HG03095 (cell line): ENCODE results near the gene IL1RAPL1.
A peak's percentile ranks its signal among the peaks of the same experiment; 100 is the strongest.

Experiments
- ATAC-seq: cut with Tn5 transposase; IDR thresholded peaks from one replicate; pipeline ENCODE4 v1.9.1; 2021; ENCODE audit warnings: moderate library complexity; ENCODE audit not compliant: unreplicated experiment

Gene IL1RAPL1

DNA sequence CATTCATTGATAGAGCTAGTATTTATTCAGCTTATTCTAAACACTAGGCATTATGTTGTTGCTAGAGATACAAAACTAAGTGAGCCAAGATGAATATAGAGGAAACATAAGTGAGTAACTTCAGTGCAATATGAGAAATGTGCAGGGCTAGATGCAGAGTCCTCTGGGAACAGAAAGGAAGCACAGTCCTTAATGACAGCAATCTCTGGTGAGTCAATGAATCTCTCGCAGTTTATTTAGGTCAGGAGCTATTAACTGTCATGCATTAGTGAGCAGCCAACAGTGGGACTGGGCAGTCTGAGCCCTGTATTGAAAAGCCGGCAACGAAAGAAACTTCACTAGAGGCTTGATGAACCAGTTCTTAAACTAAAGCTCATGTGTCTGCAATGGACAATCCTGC is 1030.0 kb downstream of the IL1RAPL1 start:
- ATAC-seq: no peak

DNA sequence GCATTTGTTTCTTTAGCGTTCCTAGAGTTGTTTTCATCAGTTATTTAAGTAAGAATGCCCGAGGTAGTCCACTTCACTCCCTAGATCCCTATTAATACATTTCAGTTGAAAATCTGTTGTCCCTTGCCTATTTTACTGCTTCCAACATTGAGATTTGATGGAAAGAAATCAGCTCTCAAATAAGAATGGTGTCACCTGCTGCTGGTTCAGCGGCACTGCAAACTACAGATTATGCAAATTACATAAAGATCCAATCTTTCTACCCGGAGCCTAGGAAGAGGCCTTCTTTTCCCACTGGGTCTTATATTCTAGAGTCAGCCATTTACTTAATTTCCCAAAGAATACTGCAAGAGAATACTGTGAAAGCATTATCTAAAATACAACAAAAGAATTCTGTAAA is 1030.5 kb downstream of the IL1RAPL1 start:
- no peak for ATAC-seq

DNA sequence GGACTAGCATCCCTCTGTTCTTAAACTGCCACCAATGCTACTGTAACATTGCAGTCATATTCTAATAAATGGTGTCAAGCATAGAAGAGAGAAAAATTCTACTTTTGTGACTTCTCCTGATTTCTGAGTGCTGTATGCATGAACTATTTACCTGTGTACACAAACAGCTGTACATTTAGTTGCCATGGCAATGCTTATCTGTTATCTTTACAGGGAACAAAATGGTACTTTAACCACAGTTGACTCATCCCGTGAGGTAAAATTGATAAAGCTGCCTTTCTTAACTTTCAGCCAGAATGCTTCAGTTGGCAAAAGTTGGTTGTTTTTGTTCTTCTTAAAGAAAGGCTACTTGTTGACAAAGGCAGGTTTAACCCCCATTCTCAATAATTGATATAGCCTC is 1040.6 kb downstream of the IL1RAPL1 start:
- ATAC-seq: no peak

DNA sequence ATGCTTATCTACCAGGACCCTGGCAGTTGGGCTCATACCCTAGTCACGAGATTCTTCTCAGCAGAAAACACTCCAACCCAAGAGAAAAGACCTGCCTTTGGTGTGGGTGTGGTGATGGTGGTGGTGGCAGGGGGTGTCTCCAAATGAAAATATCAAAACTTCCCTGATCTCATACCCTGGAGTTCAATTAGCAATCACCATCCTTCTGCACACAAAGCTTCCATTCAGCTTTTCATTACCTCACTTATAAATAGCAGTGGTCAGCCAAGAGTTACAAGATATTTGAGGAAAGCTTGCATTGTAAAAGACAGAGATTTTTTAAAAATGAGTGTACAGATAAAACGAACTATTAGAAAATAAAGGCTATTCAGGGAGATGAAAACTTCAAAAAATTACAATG is 1047.3 kb downstream of the IL1RAPL1 start:
- no peak for ATAC-seq

DNA sequence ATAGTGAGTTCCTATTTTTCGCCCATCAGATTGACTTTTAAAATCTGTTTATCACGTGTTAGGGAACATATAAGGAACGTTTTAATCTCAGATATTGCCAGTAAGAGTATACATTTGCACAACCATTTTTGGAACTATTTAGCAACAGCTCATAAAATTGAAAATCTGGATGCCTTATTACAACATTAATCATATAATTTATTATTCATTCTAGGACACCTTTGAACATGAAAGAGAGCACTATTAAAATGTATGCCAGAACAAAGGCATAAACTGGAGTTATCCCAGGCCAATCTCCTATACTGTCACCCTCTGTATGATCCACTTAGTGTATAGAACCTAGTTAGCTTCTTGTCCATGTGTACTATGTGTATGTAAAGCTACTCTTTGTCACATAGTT is 1049.1 kb downstream of the IL1RAPL1 start:
- ATAC-seq: no peak

DNA sequence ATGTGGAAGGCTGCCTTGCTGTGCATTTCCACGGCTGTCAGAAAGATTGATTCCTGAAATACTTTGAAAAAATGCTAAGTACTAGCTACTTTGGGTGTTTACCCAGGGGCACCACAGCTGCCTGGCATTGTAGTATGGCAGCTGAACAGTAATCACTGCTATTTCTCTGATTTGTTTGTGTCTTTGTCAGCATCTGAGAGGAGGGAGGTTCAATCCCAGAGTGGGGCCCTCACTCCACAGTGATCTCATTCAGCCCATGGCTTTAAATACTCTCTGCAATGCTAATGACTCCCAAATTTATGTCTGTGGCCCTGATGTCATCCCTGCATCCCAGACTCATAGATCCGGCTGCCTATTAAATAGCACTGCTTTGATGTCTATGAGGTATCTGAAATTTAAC is 1052.9 kb downstream of the IL1RAPL1 start:
- no peak for ATAC-seq

DNA sequence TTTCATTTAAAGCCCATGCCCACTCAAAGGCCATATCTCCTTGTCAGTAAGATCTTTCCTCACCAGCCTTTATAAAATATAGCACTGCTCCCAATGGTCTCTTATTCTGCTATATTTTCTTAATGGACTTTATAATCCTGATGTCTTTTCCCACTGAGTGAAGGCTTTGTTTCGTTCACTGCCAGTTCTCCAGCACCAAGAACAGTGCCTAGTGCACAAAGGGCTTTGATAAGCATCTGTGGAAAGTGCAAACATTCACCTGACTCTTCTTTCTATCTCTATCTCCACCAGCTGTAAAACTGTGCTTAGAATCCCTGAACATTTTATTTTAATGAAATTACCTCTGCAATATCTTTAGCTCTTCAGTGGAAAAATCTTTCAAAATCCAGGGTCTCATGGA is 1054.2 kb downstream of the IL1RAPL1 start:
- no peak for ATAC-seq

DNA sequence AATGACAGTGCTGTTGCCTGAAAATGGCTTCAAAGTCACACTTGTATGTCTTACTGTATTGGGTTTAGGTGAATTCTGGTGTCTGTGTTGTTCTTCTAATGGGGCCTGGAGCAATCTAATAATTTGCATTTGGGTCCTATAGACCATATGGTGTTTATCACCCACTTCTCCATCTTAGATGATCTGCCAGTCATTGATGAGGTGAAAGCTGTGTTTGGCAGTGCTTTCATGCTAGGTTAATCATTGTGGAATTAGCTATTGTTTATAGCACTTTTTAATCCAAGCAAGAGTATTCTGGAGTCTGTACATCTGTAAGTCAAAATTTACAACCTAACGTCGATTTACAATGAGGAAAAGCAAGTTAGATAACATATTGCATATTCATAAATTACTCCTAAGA is 1055.9 kb downstream of the IL1RAPL1 start:
- ATAC-seq: no peak

DNA sequence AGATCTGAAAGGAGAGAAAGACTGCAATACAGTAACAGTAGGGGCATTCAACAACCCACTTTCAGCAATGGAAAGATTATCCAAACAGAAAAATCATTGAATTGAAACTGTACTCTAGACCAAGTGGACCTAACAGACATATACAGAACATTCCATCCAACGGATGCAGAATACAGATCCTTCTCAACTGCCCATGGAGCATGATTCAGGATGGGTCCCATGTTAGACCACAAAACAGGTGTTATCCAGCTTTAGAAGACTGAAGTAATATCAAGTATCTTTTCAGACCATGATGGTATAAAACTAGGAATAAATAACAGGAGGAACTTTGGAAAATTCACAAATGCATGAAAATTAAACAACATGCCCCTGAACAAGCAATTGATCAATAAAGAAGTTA is 1060.9 kb downstream of the IL1RAPL1 start:
- ATAC-seq: no peak

DNA sequence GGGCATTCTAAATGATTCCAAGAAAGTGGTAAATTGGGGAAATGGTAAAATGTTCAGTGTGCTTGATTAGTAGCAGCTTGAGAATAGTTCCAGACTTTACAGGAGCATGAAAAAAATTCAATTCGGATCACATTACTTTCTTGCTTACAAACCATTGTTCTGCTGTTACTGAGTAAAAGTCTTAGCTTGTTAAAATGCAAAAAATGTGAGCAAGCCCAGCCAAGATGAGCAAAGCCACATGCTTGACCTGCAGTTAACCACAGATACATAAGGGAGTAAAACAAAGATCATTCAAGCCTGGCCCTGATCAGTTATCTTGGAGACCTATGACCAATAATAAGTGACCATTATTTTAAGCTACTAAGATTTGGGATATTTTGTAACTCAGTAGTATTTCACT is 1065.2 kb downstream of the IL1RAPL1 start:
- no peak for ATAC-seq

DNA sequence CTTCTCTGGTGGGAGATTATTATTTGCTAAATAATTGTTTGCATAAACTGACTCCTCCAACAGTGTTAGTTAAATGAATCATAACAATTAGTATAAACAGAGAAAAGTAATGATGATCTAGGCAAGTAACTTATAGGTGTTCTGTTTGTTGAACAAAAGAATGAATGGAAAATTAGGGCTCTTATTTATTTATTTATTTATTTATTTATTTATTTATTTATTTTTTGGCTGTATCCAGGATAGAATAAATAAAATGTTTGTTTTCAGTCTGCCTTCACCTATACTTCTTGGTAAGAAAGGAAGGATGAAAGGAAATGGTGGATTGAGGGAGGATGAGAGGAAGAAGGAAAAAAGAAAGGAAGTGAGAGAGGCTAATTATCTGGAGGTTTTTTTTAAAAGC is 1066.5 kb downstream of the IL1RAPL1 start:
- ATAC-seq: no peak

DNA sequence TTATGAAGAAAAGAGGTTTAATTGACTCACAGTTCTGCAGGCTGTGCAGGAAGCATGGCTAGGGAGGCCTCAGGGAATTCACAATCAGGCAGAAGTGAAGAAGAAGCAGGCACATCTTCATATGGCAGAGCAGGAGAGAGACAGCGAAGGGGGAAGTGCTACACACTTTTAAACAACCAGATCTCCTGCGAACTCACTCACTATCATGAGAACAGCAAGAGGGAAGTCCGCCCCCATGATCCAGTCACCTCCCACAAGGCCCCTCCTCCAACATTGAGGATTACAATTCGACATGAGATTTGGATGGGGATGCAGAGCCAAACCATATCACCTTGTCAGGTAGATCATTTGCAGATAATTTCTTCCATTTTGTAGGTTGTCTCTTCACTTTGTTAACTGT is 1072.7 kb downstream of the IL1RAPL1 start:
- no peak for ATAC-seq

DNA sequence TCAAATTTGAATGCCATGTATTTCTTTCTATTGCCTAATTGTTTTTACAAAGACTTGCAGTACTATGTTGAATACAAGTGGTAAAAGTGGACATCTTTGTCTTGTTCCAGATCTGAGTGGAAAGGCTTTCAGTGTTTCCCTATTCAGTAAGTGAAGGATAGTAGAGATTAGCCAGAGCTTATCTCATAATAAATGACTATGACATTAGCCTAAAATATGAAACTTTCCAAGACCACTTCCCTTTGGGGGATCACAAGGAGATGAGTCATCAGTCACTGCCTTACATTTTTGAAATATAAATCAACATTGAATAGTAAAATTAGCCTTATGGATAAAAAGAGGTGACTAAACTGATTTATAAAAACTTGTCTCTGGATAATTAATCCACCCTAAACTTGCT is 1074.0 kb downstream of the IL1RAPL1 start:
- no peak for ATAC-seq

DNA sequence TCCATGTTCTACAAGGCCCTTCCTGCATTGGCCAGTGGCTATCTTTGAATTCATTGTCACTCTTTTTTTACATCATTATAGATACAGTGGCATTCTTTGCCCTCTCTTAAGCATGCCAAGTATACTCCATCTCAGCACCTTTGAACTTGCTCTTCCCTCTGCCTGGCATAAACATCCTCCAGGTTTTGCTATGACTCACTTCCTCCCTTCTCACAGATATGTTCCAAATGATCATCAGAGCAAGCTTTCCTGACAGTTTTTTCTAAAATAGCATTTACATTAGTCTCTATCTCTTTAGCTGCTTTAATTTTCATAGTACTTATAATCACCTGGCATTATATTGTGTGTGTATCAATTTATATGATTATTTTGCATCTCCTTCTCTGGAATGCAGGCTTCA is 1074.9 kb downstream of the IL1RAPL1 start:
- no peak for ATAC-seq

DNA sequence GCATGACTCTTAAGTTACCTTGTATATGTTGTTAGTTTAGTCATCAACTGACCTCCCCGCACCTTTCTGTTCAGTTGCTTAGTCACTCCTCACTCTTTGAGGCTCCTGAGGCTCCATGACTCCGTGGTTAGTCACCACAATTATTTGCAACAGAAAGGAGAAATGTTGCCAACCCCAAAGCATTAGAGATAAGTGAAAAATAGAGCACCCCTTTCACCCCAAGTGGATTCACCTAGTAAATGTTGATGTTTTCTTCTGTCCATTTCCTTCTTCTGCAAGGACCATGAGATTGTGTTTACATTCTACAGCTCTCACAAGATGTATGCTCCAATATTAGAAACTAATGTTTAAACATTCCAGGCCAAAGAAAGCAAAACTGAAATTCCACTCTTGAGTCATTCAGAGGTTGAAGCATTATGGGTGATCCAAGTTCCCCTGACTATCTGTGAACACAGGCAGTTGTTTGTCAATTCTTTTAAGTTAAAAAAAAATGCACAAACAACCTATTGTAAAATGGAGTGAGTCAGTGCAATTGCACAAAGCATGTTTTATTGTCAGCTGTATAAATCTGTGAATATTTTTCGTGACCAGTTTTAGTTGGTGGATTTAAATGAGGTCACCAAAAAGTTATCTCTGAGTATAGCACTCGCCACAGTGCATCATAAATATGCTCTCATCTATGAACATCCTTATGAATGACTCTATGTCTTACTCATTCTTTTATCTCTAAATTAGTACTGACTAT is 1075.7 kb downstream of the IL1RAPL1 start:
- peak; percentile 53 for ATAC-seq

DNA sequence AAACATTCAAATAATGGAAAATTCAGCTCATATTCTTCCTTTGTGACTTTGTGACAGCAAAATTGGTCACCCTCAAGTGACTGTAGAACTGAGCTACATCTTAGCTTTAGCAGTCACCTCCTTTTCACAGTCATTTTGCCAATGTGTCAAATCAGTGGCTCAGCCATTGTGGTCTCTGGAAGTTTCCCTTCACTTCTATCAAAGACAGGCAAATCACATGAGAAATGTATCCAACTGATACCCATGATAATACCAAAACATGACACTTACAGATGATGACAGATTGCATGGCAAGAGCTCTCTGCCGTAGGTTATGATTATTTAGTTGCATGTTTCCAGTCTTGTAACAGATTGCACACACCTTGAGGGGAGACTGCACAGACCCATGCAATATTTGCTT is 1078.3 kb downstream of the IL1RAPL1 start:
- ATAC-seq: no peak

DNA sequence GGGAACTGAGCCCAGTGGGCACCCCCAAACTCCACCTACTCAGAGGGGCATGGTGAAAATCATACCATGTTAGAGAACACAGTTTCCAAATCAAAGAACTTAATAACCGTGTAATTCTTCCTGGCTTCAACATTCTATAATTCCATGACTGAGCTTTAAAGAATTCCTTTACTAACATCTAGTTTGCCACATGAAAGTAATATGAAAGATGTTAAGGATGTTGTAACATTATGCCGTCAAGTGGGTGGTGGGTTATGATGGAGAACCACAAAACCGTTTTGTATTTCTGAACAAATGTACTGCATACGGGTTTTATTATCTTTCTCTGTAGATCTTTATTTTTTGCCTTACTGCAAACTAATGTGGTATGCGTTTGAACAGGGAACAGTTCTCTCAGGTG is 1079.1 kb downstream of the IL1RAPL1 start:
- no peak for ATAC-seq

DNA sequence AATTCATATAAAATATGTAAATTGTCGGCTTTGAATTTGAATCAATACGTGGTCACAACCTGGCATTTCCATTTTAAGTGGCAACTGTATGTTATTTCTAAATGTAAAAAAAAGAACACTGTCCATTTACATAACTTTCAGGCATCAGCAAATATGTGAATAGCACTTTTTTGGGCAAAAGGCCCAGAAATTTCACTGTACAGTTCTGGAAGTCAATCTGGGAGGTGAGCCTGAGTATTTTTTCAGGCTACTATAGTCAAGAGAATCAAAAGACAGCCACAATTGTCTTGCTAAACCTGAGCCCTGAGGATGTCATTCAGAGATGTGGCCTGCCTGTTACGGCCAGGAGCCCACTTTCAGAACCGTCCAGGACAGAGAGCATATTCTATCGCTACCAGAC is 1084.2 kb downstream of the IL1RAPL1 start:
- ATAC-seq: no peak

DNA sequence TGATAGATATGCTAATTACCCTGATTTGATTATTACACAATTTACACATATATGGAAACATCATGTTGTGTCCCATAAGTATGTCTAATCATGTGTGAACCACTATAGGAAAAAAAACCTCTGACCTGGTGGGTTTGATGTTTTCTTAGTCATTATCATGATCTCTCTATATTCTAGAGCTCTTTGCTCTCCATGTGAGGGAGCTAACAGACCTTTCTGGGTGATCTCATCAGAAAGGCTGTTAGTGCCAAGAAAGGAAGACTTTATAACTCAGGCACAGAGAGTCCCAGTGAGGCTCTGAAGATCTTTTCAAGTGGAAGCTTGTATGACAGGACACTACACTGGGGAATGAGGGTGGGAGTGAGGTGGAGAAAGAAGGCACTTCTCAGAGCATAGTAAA is 1100.4 kb downstream of the IL1RAPL1 start:
- ATAC-seq: no peak

DNA sequence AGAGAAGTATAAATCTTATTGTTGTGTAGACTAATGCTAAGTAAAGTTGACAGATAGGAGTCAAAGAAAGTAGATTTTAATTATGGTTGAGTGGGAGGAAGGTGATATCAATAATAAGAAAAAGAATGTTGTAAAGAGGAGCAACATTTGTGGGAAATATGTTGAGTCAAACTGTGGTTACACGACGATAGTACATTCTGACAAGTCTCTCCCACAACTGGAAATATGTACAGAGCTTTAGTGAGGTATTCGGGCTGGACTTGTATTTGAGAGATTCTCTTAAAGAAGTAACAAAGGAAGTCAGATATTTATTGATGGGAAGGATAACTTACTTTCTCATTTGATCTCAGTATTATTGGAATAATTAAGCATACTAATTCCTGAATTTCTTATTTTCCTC is 1102.8 kb downstream of the IL1RAPL1 start:
- ATAC-seq: no peak

DNA sequence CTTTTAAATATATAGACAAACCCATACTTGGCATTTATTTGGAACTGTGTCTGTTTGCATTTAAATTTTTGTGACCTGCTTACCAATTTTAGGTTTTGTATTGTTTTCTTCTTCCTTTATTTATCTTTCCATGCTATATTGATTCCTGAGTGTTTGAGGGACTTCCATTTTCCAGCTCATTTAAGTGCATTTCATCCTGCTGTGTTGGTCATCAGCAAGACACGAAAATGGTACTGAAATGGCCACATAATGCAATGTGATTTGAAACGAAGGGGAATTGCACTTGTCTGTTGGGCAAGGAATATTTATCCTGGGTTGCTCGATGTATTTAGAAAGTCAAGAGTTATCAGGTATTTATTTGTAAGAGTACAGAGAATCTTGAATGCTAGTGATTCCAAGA is 1103.8 kb downstream of the IL1RAPL1 start:
- no peak for ATAC-seq

DNA sequence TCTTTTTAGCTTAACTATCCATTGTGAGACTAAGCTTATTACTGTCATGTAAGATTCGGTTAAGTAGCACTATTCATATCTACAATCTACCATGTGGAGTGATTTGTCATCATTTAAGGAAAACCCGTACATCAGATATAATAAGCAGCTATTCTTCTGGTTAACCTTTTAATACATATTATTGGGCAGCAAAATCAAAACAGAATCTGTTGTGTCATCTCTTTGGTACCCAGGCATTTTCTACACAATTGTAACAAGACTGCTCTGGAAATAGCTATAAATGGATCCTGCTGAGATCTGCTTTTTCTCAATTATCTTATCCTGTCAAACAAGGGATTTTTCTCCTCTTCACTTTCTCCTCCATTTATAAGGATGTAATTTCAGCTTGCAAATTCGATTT is 1106.7 kb downstream of the IL1RAPL1 start:
- no peak for ATAC-seq

DNA sequence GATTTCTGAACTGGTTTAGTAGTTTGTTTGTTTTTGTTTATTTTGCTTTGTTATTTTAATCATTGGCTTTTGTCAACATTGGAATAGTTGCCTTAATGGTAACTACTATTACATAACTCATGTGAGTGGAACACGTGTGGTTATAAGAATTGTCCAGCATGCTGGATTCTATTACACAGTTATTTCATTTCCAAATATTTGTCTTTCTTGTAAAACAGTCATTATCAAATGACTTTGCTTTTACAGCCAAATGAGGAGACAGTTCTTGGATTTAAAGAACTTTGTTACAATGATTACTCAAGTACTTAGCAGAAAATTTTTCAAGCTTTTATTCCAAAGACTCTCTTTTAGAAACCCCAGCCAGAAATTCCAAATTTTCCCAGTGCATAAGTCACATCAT is 1112.0 kb downstream of the IL1RAPL1 start:
- ATAC-seq: no peak
